Measurements from ENCODE around the gene PDE4C.

GRCh38 chr19:18221815-18222725 lies 4.2 kb downstream of the PDE4C start:
- TF ChIP-seq TEAD4 (IDR thresholded peaks at IDR 0.05) (no peak), EP300 (IDR thresholded peaks at IDR 0.05; ENCODE audit: borderline replicate concordance) (no peak), NFIC (IDR thresholded peaks at IDR 0.05) (no peak), YY1 (IDR thresholded peaks at IDR 0.05; ENCODE audit: low read depth) (no peak)

All from Ishikawa (cell line).